ENCODE measurements around the gene SUSD2.

DNA sequence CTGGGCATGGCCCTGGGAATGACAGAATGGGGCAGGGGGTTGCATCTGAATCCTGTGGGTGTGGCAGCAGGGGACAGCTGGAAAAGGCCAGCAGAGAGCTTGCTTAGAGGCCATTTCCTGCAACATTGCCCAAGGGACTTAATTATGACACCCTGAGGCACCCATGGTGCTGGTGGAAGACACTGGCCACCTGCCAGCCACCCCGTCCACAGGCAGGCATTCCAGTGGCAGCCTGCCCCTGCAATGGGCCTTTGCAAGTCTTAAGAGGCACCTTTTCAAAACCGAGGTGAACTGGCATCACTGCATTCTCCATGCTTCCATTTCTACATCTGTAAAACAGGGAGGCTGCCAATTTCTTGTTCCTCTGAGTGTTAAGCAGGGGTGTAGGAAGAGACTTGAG lies 21.6 kb upstream of the SUSD2 start:
- TF ChIP-seq, protein P1, sequence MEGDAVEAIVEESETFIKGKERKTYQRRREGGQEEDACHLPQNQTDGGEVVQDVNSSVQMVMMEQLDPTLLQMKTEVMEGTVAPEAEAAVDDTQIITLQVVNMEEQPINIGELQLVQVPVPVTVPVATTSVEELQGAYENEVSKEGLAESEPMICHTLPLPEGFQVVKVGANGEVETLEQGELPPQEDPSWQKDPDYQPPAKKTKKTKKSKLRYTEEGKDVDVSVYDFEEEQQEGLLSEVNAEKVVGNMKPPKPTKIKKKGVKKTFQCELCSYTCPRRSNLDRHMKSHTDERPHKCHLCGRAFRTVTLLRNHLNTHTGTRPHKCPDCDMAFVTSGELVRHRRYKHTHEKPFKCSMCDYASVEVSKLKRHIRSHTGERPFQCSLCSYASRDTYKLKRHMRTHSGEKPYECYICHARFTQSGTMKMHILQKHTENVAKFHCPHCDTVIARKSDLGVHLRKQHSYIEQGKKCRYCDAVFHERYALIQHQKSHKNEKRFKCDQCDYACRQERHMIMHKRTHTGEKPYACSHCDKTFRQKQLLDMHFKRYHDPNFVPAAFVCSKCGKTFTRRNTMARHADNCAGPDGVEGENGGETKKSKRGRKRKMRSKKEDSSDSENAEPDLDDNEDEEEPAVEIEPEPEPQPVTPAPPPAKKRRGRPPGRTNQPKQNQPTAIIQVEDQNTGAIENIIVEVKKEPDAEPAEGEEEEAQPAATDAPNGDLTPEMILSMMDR (IDR thresholded peaks at IDR 0.05; ENCODE audit: low read depth, low read length, poor library complexity, severe bottlenecking), result no peak
- no peak for TF ChIP-seq EZH2phosphoT487 (IDR thresholded peaks at IDR 0.05; ENCODE audit: borderline replicate concordance, low read length)
